Activated CD4-positive, alpha-beta T cell treated with anti-CD3 and anti-CD28 coated beads for 1 hour (primary cell): ENCODE results near the gene ELL.

Experiments
- DNase-seq: peaks from one replicate; pipeline ENCODE4 v3.0.0-alpha.2; 2020

ELL gene

DNA sequence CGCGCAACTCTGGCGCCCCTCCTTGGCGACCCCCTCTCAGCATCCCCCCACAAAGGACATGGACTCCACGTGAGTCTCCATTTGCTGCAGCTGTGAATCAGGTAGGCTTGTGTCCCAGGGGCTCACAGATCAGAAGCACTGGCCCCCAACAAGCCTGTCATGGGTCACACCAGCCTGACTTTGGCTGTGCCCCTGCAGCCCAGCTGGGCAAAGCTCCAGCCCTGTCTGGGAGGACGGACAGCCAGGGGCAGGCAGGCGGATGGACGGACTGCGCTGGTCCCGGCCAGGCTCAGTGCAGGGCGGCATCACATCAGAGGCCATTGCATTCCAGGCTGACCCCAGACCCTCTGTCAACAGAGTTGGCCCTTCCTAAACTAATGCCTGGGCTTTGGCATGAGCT lies 55.5 kb downstream of the ELL start:
- DNase-seq: no peak

- DNase-seq: no peak
Measured at GRCh38 chr19:18465964-18466339, 55.9 kb downstream of the ELL start.

DNA sequence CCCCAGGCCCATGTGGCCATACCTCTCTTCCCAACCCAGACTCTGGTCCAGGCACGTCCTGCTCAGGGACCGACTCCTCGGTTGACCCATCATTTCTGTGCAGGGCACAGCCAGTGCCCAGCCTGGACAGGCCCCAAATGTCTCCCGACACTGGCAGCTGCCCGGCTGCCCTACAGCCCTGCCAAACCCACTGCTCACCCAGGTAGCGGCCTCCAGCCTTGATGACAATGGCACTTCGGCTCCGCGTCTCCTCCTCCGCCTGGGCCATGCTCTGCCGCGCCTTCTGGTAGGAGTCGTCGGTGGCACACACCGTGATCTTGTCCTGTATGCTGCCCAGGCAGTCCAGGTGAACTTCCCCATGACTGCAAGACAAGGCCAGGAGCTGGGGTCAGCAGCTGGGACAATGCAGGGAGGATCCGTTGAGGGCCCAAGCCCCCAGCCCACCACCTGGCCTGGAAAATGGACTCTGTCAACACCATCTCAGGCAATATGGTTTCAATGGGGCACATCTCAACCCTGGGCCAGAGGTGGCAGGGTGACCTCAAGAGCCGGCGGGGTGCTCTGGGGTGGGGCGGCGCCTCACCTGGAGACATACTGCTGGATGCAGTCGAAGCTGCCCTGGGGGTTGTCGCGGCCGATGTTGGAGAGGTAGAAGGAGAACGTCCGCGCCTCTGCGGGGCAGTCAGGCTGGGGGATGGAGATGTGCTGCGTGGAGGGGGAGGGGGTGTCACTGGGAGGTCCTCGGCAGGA lies 56.5 kb downstream of the ELL start:
- no peak for DNase-seq

- no peak for DNase-seq
Measured at GRCh38 chr19:18464646-18465045, 57.2 kb downstream of the ELL start.

- DNase-seq: no peak
Measured at GRCh38 chr19:18461471-18461870, 60.4 kb downstream of the ELL start.

DNA sequence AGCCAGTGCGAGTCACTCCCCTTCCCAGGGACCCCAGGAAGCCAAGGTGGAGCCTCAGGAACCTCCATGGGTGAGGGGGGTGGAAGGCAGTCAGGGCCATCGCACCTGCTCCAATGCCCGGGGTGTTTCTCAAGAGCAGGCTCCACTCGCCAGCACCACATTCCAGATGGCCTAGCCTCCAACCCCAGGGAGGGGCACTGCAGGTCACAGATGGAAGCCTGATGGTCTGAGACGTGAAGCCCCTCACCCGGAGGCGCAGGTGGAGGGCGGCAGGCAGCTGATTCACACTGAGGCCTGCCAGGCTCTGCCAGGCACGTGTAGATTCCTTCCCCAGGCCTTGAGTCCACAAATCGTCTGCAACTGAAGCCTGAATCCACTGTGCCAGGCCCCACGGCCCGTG lies 61.0 kb downstream of the ELL start:
- no peak for DNase-seq

DNA sequence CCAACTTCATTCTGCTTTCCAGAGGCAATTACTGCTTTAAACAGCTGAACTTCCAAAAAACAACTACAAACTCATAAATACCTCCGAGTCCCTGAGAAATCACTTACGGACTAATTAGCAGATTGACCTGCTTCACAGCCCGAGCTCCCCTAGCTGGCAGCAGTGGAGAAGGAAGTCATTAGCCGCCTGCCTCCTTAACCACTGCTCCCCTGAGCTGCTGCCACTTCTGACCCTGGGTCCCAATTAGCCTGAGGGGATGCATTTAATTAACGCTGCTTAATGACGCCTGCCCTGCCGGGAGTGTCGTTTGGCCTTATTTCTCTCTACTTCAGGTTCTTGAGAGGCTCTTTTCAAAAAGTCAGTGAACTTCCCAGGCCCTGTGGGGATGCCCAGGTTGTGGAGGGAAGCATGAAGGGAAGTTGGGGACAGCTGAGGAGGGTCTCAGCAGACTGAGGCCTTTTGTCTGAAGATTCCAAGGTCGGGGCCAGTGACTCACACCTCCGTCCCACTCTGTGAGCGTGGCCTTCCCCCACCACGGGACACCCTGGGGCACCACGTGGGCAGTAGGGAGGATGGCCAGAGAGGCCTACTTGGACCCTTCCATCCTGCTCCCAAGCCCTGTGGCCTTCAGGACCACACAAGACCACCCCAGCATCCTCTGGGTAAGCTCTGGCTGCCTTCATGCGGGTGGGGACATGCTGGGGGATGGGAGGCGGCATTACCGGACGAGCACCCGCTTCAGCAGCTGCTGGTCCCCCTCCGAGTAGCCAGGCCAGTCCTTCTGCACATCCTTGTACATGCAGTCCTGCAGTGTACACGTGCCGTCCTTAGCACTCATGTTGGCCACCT lies 64.2 kb downstream of the ELL start:
- DNase-seq: no peak

DNA sequence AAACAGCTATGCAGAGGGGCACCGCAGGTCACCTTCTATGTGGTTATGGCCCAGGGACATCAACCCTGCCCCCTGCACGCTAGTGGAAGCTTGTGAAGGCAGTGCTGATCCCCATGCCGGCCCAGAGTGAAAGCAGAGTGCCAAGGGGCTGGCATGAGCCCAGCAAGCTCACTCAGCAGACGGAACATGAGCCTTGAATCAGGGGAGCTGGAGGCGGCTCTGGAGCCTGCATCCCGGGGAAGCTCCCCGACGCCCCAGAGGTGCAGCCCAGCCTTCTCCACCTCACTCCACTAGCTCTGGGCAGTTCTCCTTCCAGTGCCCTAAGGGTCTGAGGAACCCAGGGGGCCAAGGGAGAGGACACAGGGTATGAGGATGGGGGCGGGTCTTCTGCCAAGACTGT lies 64.9 kb downstream of the ELL start:
- DNase-seq: no peak

GRCh38 chr19:18456279-18456678 lies 65.6 kb downstream of the ELL start:
- no peak for DNase-seq

- DNase-seq: no peak
Measured at GRCh38 chr19:18453269-18454024, 68.4 kb downstream of the ELL start.

GRCh38 chr19:18452386-18452785 lies 69.5 kb downstream of the ELL start:
- DNase-seq: no peak

DNA sequence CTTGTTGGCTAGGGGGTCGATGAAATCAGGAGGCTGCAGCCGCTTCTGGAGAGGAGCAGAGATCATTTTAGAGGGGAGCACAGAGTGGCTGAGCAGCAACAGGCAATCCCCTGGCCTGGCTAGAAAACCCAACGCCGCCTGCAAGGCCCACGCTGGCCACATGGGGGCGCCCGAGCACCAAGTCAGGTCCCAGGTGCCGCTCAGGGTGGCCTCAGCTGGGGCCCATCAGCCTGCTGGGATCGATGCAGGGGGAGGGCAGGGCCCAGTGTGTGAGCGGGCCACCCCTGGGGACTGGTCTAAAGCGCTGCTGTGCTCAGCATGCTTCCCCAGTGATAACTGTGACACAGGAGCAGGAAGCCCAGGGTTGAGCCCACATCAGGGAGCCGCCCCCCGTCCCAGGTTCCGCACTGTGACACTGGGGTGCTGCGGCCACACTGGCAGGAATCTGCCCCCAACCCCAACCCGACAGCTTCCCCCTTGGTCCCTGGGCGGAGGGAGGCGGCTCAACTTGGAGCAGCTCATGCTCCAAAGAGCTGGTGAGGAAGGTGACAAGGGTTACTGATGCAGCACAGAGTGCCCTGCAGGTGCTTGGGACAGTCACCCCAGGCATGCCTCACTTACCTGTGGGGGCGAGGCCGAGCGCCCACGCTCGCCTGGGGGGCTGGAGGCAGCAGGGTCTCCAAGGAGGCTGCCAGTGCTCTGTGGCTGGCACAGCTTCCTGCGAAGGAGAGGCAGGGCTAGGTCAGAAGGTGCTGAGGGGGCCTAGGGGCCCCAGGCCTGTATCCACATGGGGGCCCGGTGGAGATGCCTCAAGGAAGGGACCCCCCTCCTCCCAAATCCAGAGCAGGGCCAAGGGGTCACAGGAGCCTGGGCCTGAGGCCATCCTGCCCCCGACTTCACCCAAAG lies 70.7 kb downstream of the ELL start:
- peak; percentile 79 for DNase-seq

DNA sequence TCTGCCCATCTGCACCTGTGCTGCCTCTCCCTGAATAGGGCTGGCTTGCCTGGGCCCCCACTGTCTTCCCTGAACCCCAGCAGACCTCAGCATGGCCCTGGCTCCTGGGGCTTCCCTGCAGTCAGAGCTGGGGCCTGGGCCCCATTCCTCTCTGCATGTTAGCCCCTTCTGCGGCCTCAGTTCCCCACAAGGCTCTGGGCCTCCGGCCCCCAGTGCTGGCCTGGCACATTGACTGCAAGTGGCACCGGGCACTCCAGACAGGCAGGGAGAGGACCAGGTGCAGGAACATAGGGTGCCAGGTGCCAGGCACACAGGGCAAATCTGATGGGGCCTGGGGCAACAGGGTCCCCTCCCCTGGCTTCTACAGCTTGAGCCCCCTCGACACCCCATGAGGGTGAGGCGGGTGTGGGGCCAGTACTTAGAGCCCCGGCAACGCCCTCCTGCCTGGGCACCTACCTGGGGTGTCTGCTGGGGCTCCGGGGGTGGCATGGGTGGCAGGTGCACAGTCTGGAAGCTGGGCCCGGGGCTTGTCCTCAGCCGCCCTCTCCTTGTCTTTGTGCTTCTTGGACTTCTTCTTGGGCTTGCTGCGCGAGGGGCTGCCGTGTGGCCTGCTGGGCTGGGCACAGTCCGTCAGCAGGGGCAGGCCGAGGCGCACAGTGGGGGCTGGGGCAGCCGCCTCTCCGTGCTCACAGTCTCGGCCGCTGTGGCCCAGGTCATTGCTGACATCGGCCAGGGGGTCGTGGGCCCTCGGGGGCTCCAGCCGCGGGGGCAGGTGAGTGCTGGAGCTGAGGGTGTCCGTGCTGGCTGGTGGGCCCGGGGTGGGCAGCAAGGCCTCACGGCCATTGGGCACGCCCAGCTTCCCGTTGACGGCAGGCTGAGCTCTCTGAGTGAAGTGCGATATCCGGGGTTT lies 71.6 kb downstream of the ELL start:
- no peak for DNase-seq

DNA sequence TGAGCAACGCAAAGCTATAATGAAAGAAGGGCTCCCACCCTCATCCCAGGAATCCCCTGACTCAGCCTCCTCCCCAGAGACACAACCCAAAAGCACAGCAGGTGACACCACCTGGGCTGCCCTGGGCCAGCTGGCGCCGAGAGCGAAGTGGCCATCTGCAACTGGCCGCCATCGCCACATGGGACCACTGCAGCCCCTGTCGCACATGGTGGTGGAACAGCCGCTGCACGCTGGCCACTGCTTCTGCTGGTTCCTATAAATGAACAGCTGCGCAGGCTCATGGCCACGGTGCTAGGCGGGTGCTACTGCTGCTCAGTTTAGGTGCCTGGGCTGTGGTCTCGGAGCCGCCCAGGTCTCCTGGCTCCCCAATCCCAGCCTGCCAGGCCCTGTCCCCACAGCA lies 72.3 kb downstream of the ELL start:
- DNase-seq: no peak

GRCh38 chr19:18446811-18447359 lies 75.0 kb downstream of the ELL start:
- DNase-seq: no peak

DNA sequence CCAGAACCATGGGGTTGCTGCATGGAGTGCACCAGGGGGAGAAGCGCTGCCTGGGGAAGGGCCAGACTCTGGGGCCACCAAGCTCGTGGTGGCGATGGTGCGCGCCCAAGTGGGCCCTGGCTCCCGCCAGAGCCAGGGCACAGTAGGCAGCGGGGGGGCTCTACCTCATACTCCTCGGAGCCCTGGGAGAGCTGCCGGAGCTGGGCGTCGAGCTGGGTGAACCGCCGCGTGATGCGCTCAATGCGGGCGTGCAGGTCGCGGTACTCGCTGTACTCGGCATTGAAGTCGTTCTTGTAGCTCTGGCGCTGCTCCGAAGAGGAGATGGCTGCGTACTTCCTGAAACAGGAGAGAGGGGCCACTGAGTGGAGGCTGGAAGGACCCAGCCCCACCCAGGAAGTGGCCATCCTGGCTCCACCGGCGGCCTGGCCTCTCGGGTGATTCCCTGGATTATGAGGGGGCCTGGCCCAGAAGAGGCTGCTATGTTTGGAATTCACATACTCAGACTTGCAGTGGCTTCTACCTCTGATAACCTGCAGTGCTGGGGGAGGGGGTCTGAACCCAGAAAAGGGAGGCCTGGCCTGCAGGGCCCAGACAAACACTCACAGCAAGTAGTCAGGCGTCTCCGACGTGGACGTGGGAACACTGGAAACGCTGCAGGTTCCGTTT lies 75.6 kb downstream of the ELL start:
- DNase-seq: no peak

GRCh38 chr19:18445262-18445948 lies 76.5 kb downstream of the ELL start:
- DNase-seq: no peak

GRCh38 chr19:18444513-18444912 lies 77.4 kb downstream of the ELL start:
- DNase-seq: no peak

GRCh38 chr19:18443831-18444230 lies 78.0 kb downstream of the ELL start:
- DNase-seq: no peak

- DNase-seq: no peak
Measured at GRCh38 chr19:18443406-18443805, 78.5 kb downstream of the ELL start.
